ENCODE data around the gene CHAF1A.

Gene CHAF1A

DNA sequence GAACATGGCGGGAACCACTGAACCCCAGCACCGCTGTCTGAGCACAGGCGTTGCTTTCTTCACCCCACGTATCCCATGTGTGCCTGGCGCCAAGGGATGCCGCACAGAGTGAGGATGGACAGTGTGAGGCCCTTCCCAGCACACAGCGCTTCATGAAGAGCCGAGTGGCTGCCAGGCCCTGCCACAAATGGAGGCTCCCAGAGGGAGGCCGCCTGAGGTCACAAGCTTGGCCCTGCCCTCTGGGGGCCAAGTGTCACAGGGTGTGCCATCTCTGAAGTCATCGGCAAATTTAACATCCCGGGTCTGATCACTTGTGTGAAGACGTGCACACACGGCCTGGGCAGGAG is 34.7 kb upstream of the CHAF1A start:
- no peak for DNase-seq

- DNase-seq, result no peak
These were observed 34.2 kb upstream of the CHAF1A start for GRCh38 chr19:4368128-4368820.

- DNase-seq, result peak; percentile 40
These were observed 33.1 kb upstream of the CHAF1A start for GRCh38 chr19:4369109-4369887.

GRCh38 chr19:4369888-4370260 is 32.6 kb upstream of the CHAF1A start:
- DNase-seq, result peak; percentile 58

DNA sequence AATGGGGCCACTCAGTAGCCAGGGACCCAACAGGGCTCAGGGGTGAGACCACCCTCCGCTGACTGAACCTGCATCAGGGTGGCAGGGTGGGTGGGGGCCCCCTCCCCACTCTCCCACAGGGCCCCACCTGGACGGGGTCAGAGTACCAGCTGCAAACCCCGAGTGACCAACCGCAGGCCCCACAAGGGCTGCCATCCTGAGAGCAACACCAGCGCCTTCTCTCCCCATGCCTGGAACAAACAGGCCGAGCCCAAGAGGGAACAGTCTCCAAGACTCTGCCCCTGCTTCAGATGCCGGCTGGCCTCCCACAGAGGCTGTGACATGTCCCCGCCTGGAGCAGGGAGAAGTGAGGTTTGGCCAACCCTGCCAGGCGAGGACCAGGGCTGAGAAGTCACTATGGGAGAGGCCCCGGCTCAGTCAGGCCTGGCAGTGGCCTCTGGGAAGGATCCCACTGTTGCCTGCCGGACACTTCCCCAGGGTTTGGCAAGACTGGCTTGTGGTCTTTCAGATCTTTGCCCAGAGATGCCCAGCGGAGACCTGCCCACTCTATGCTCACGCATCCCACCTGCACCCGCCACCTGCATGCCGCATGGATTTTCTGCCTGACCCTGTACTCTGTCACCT is 31.9 kb upstream of the CHAF1A start:
- no peak for DNase-seq

GRCh38 chr19:4371247-4372164 is 30.9 kb upstream of the CHAF1A start:
- no peak for DNase-seq

GRCh38 chr19:4372165-4373012 is 30.1 kb upstream of the CHAF1A start:
- DNase-seq, result no peak

GRCh38 chr19:4373013-4373367 is 29.4 kb upstream of the CHAF1A start:
- DNase-seq, result no peak

DNA sequence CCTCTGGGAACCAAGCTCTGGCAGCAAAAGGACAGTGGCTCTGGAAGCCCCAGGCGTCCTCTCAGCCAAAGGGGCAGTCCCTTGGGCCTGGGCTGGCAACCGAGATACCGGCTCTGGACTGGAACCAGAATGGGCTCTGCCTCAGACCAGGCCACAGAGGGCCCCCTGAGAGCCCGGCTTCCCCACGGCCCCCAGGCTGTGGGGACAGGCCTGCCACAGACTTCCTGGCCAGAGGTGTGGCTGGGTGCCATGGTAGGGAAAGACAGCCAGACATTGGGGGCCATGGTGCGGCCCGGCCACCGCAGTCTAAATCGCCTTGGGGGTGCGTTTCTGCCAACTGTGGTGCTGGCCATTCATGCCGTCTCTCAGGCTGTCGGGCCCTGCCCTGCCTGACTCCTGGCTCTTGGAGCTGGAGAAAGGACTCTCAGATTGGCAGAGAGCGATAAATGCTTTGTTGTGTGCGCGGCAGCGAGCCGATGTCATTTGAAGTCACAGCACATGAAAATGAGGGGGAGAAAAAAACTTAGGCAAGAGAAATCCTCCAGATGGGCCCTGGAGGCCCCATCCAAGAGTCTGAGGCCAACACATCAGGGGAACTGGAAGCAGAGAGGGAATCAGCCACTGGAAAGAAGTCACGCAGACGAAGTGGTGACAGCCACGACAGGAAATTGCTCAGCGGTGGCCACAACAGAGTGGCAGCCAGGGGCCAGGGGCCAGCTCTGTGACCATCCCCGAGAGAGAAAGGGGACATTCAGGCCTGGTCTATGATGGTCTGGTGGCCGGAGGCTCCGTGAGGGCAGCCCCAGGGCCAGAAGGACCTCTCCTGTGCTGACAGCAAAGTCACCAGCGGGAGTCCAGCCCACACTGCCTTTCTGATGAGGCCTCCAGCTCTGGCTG is 28.6 kb upstream of the CHAF1A start:
- DNase-seq, result no peak

DNA sequence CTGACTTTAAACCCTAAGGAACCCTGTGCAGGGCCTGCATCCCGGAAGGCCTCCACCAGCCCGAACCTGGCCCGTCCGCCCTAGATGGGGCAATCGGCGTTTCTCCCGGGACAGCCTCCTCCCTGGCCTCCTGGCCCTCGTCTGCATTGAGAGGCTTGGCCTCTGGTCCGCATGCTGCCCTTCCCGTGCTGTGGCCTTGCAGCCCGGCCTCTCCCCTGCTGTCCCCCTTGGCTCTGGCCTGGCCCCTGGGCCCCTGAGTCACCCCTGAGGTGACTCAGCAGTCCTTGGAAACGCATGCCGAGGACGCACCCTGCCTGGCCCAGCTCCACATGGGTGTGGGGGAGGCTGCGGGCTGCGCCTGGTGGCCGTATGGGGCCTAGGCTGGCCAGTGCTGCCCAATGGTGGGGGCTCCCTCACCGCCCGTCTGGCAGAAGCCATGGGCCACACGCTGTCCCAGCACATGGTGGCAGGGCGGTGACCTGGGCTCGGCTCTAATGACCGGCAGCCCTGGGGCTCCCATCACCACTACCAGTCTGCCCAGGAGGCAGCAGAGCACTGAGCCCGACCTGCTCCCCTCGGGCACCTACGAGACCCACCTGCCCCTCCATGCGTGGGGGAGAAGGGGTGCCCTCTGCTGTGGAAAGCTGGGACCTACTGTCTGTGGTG is 27.8 kb upstream of the CHAF1A start:
- DNase-seq, result no peak

DNA sequence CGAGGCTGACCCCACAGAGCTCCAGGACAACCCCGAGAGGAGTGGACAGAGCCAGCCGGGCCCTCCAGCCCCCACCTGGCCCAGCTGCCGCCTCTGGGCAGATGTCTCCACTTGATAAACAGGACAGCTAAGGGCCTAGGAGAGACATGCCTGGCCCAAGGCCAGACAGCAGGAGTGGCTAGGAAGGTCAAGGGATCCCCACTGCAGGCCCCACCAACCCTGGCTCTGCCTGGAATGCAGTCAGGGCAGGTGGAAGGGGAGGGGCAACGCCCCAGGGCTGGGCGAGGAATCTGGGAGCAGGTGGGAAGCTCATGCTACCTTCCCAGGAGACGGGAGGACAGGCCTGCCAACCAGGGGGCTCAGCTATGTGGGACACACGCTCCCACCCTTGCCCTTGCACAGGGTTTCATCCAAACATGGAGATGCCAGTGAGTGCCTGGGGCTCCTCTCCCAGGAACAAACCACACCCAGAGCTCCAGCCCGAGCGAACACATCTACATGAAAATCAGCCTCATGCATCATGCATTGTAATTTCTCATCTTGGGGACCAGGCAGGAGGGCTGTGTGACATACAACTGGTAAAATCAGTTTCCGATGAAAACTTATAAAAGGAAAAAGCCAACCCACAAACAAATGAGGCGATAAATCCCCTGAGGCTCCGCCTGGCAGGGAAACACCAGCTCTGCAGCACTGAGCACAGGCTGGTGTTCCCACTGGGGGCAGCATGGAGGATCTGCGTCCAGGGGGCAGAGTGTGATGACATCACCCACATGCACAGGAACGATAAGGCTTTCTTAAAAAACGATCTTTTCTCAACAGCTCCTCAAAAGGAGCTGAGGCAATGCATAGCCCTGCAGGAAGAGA is 27.0 kb upstream of the CHAF1A start:
- no peak for DNase-seq

DNA sequence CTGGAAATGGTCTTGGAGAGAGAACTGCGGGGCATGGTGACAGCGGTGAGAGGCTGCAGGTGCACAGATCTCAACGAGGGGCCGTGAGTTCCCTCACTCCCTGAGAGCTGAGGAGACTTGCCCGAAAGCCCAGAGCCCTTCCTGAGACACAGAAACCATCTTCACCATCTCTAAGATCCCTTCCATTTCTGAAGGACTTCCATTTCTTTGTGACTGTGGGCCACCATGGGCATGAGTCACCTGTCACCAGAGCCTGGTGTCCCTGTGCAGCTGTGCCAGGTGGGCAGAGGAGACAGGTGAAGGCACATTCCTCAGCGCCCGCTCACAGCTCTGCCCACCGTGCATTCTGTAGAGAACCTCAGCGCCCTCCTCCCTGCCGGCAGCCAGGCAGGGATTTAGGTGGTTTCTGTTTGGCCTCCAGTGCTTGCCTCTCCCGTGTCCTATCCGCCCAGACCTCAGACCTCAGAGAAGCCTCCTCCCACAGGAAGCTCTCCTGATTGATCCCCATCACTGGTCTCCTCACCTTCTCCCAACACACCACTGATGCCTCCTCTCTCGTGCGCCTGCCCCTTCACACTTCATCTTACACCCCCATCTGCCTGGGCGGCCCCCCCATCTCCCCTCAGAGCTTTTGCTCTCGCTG is 26.3 kb upstream of the CHAF1A start:
- DNase-seq, result no peak

GRCh38 chr19:4376671-4376990 is 25.8 kb upstream of the CHAF1A start:
- DNase-seq, result no peak

DNA sequence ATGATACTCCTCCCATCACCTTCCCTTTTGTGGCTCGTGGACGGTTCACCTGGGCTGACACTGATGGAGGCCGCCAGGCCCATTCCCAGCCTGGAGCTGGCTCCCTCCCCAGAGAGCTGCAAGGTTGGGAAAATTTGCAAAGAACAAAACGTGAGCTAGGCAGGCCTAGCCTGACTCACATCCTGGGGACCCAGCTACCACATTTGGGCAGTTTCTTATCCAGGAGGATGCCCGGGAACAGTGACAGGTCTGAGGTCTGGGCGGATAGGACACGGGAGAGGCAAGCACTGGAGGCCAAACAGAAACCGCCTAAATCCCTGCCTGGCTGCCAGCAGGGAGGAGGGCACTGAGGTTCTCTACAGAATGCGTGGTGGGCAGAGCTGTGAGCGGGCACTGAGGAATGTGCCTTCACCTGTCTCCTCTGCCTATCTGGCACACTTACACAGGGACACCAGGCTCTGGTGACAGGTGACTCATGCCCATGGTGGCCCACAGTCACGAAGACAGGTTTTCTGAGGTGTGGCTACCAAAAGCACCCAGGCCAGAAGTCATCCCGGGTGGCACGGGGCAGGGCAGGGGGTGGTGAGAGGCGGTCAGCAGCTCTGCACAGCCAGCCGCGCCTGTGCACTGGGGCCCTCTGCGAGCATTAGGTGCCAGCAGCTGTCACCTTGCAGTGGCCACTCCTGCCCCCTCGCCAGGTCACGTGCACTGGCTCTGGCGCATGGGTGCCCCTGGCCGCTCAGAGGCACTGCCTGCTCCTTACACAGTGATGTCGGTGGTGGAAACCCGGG is 25.3 kb upstream of the CHAF1A start:
- DNase-seq, result no peak

- no peak for DNase-seq
These were observed 23.6 kb upstream of the CHAF1A start for GRCh38 chr19:4378886-4379285.

- DNase-seq, result no peak
These were observed 22.8 kb upstream of the CHAF1A start for GRCh38 chr19:4379383-4380253.

GRCh38 chr19:4380254-4380727 is 22.1 kb upstream of the CHAF1A start:
- DNase-seq, result no peak

Data from activated gamma-delta T cell (primary cell).